ENCODE measurements around the gene PCDHGC3.

PCDHGC3 gene

GRCh38 chr5:141437221-141437620, 38.5 kb upstream of the PCDHGC3 start:
- no peak overlapping the region for H3K4me3 ChIP-seq (ENCODE audit: low read depth, low read length)
- TF ChIP-seq CTCF (IDR thresholded peaks at IDR 0.05; ENCODE audit: control insufficient read depth, extremely low read depth, insufficient read depth), result no peak
- no peak for DNase-seq (ENCODE audit: low read depth)

- TF ChIP-seq CTCF (IDR thresholded peaks at IDR 0.05; ENCODE audit: control insufficient read depth, extremely low read depth, insufficient read depth), result no peak
- H3K4me3 ChIP-seq (ENCODE audit: low read depth, low read length), result no peak overlapping the region
- no peak for DNase-seq (ENCODE audit: low read depth)
These were observed 36.2 kb upstream of the PCDHGC3 start for GRCh38 chr5:141439411-141440141.

- H3K4me3 ChIP-seq (ENCODE audit: low read depth, low read length), result no peak overlapping the region
- no peak for DNase-seq (ENCODE audit: low read depth)
- TF ChIP-seq CTCF (IDR thresholded peaks at IDR 0.05; ENCODE audit: control insufficient read depth, extremely low read depth, insufficient read depth), result no peak
These were observed 35.4 kb upstream of the PCDHGC3 start for GRCh38 chr5:141440341-141440740.

GRCh38 chr5:141441571-141442170, 34.1 kb upstream of the PCDHGC3 start:
- no peak overlapping the region for H3K4me3 ChIP-seq (ENCODE audit: low read depth, low read length)
- TF ChIP-seq CTCF (IDR thresholded peaks at IDR 0.05; ENCODE audit: control insufficient read depth, extremely low read depth, insufficient read depth), result no peak
- no peak for DNase-seq (ENCODE audit: low read depth)

DNA sequence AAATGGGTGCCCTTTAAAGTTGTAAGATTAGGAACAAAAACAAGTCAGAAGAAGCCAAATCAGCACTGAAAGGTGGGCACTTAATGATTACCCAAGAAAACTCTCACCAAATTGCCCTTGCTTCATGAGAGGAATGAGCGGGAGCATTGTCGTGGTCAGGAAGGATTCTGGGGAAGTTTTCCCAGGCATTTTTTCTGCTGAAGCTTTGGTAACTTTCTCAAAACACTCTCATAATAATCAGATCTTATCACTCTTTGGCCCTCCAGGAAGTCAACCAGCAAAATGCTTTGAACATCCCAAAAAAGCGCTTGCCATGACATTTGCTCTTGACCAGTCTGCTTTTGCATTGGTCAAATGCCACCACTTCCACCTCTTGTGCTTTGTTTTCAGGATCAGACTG, 10.4 kb upstream of the PCDHGC3 start:
- DNase-seq (ENCODE audit: low read depth), result no peak
- no peak for TF ChIP-seq CTCF (IDR thresholded peaks at IDR 0.05; ENCODE audit: control insufficient read depth, extremely low read depth, insufficient read depth)
- no peak overlapping the region for H3K4me3 ChIP-seq (ENCODE audit: low read depth, low read length)

DNA sequence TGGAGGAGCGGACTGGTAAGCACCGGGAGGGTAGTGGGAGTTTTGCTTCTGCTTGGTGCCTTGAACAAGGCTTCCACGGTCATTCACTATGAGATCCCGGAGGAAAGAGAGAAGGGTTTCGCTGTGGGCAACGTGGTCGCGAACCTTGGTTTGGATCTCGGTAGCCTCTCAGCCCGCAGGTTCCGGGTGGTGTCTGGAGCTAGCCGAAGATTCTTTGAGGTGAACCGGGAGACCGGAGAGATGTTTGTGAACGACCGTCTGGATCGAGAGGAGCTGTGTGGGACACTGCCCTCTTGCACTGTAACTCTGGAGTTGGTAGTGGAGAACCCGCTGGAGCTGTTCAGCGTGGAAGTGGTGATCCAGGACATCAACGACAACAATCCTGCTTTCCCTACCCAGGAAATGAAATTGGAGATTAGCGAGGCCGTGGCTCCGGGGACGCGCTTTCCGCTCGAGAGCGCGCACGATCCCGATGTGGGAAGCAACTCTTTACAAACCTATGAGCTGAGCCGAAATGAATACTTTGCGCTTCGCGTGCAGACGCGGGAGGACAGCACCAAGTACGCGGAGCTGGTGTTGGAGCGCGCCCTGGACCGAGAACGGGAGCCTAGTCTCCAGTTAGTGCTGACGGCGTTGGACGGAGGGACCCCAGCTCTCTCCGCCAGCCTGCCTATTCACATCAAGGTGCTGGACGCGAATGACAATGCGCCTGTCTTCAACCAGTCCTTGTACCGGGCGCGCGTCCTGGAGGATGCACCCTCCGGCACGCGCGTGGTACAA, 556 bp downstream of the PCDHGC3 start:
- no peak for TF ChIP-seq CTCF (IDR thresholded peaks at IDR 0.05; ENCODE audit: control insufficient read depth, extremely low read depth, insufficient read depth)
- H3K4me3 ChIP-seq (ENCODE audit: low read depth, low read length), result peak overlapping the region; percentile 56
- DNase-seq (ENCODE audit: low read depth), result no peak
